Measurements from ENCODE around the gene TTC38.

Gene TTC38

GRCh38 chr22:46239261-46240048 lies 28.4 kb upstream of the TTC38 start (continued):
- TF ChIP-seq REST (tag by site-specific recombination; IDR thresholded peaks at IDR 0.05) = no peak

DNA sequence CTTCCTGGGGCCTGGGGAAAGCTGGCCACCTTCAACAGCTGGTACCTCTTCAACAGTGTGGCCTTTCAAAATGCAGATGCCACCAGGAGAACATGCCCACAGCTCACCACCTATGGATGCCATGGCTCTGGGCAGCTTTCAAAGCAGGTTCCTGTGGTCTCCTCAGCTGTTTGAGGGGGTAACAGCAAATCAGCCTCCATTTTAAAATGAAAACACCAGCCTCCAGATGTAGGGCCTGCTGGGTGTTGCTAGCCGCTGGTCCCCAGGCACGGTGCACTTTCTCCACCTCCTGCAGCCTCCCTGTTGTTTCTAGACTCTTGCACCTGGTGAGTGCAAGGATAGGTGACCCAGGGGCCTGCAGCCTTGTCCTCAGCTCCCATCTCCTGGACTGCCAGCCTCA lies 27.7 kb upstream of the TTC38 start:
- Histone ChIP-seq H3K36me3 (ENCODE audit: control insufficient read depth in 2 of 2, insufficient read depth in 1 of 2, low read length in 2 of 2) (peaks cover 0 to 24% of the 10 kb centered on the region in 2 experiments; a peak in 1 of 3 replicates), H3K27ac (ENCODE audit: extremely low read depth, low read depth, low read length) (no peak overlapping the region)
- CTCF ChIA-PET = no interaction called here
- TF ChIP-seq YY1 (tag by site-specific recombination; IDR thresholded peaks at IDR 0.05) (no peak), SCRT2 (tag by site-specific recombination; IDR thresholded peaks at IDR 0.05) (no peak), ZNF248 (tag by site-specific recombination; IDR thresholded peaks at IDR 0.05) (no peak), REST (tag by site-specific recombination; IDR thresholded peaks at IDR 0.05) (no peak), ZNF138 (tag by site-specific recombination; IDR thresholded peaks at IDR 0.05; ENCODE audit: borderline replicate concordance) (no peak), ZNF366 (tag by site-specific recombination; conservative IDR thresholded peaks at IDR 0.05) (no peak), ZNF677 (tag by site-specific recombination; IDR thresholded peaks at IDR 0.05) (no peak), BCL11B (tag by site-specific recombination; IDR thresholded peaks at IDR 0.05; ENCODE audit: low read depth) (no peak), HOXA7 (CRISPR knock-in tag; IDR thresholded peaks at IDR 0.05; ENCODE audit: borderline replicate concordance) (no peak), ZNF280D (tag by site-specific recombination; IDR thresholded peaks at IDR 0.05) (no peak)
- TF ChIP-seq, protein P1, sequence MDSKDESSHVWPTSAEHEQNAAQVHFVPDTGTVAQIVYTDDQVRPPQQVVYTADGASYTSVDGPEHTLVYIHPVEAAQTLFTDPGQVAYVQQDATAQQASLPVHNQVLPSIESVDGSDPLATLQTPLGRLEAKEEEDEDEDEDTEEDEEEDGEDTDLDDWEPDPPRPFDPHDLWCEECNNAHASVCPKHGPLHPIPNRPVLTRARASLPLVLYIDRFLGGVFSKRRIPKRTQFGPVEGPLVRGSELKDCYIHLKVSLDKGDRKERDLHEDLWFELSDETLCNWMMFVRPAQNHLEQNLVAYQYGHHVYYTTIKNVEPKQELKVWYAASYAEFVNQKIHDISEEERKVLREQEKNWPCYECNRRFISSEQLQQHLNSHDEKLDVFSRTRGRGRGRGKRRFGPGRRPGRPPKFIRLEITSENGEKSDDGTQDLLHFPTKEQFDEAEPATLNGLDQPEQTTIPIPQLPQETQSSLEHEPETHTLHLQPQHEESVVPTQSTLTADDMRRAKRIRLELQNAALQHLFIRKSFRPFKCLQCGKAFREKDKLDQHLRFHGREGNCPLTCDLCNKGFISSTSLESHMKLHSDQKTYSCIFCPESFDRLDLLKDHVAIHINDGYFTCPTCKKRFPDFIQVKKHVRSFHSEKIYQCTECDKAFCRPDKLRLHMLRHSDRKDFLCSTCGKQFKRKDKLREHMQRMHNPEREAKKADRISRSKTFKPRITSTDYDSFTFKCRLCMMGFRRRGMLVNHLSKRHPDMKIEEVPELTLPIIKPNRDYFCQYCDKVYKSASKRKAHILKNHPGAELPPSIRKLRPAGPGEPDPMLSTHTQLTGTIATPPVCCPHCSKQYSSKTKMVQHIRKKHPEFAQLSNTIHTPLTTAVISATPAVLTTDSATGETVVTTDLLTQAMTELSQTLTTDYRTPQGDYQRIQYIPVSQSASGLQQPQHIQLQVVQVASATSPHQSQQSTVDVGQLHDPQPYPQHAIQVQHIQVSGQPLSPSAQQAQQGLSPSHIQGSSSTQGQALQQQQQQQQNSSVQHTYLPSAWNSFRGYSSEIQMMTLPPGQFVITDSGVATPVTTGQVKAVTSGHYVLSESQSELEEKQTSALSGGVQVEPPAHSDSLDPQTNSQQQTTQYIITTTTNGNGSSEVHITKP (tag by site-specific recombination; IDR thresholded peaks at IDR 0.05) = no peak
- TF ChIP-seq, protein P2, sequence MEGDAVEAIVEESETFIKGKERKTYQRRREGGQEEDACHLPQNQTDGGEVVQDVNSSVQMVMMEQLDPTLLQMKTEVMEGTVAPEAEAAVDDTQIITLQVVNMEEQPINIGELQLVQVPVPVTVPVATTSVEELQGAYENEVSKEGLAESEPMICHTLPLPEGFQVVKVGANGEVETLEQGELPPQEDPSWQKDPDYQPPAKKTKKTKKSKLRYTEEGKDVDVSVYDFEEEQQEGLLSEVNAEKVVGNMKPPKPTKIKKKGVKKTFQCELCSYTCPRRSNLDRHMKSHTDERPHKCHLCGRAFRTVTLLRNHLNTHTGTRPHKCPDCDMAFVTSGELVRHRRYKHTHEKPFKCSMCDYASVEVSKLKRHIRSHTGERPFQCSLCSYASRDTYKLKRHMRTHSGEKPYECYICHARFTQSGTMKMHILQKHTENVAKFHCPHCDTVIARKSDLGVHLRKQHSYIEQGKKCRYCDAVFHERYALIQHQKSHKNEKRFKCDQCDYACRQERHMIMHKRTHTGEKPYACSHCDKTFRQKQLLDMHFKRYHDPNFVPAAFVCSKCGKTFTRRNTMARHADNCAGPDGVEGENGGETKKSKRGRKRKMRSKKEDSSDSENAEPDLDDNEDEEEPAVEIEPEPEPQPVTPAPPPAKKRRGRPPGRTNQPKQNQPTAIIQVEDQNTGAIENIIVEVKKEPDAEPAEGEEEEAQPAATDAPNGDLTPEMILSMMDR (tag by site-specific recombination; IDR thresholded peaks at IDR 0.05) = no peak
- TF ChIP-seq, protein P3, sequence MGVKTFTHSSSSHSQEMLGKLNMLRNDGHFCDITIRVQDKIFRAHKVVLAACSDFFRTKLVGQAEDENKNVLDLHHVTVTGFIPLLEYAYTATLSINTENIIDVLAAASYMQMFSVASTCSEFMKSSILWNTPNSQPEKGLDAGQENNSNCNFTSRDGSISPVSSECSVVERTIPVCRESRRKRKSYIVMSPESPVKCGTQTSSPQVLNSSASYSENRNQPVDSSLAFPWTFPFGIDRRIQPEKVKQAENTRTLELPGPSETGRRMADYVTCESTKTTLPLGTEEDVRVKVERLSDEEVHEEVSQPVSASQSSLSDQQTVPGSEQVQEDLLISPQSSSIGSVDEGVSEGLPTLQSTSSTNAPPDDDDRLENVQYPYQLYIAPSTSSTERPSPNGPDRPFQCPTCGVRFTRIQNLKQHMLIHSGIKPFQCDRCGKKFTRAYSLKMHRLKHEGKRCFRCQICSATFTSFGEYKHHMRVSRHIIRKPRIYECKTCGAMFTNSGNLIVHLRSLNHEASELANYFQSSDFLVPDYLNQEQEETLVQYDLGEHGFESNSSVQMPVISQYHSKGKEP (tag by site-specific recombination; IDR thresholded peaks at IDR 0.05) = no peak
- TF ChIP-seq, protein P4, sequence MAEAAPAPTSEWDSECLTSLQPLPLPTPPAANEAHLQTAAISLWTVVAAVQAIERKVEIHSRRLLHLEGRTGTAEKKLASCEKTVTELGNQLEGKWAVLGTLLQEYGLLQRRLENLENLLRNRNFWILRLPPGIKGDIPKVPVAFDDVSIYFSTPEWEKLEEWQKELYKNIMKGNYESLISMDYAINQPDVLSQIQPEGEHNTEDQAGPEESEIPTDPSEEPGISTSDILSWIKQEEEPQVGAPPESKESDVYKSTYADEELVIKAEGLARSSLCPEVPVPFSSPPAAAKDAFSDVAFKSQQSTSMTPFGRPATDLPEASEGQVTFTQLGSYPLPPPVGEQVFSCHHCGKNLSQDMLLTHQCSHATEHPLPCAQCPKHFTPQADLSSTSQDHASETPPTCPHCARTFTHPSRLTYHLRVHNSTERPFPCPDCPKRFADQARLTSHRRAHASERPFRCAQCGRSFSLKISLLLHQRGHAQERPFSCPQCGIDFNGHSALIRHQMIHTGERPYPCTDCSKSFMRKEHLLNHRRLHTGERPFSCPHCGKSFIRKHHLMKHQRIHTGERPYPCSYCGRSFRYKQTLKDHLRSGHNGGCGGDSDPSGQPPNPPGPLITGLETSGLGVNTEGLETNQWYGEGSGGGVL (tag by site-specific recombination; IDR thresholded peaks at IDR 0.05) = no peak

More for the DNA sequence above, 27.7 kb upstream of the TTC38 start:
- POLR2A ChIA-PET = no interaction called here
- H3K4me3 ChIP-seq (ENCODE audit: low read depth, low read length) = no peak overlapping the region
- no peaks in the 10 kb centered on the region for H3K9me3 ChIP-seq (ENCODE audit: control insufficient read depth, insufficient read depth, low read depth, low read length)
- no peaks in the 10 kb centered on the region for H3K4me1 ChIP-seq (ENCODE audit: control insufficient read depth, insufficient read depth, low read length)
